Melanocyte of skin (primary cell): ENCODE data around the gene SRMS. TPM values are rescaled to one million over a fixed set of nuclear protein-coding genes. Genes with fewer than 3 reads are reported as not detected.

Experiments
- total RNA-seq, 2 donors: library from RNA; depleted of rRNA; stranded (reverse); fragments of >200 nt; gene quantifications; 2 replicates each; pipeline ENCODE4 v1.2.3, GENCODE V29; 2012

Gene SRMS
- total RNA-seq, result not detected

GRCh38 chr20:63547725-63548480, at the start of gene SRMS:
Gene SRMS (minus strand): TSS chr20:63547749. CDS start chr20:63547463, 286 bp downstream.

GRCh38 chr20:63574156-63574828, 26.7 kb upstream of the SRMS start, which contains the start of gene HELZ2:
Gene HELZ2 (minus strand): TSS chr20:63574239. CDS start chr20:63572385, 1,854 bp downstream.

GRCh38 chr20:63553933-63554290, 6.4 kb upstream of the SRMS start, which contains the start of gene FNDC11:
Gene FNDC11 (plus strand): TSS chr20:63554159. CDS start chr20:63555664, 1,505 bp downstream.

GRCh38 chr20:63536997-63537524, 10.5 kb downstream of the SRMS start, which contains the start of gene PTK6:
Gene PTK6 (minus strand): TSS chr20:63537376. CDS start chr20:63537314, 62 bp downstream.

GRCh38 chr20:63520504-63520933, 27.0 kb downstream of the SRMS start, which contains the start of gene PPDPF:
Gene PPDPF (plus strand): TSS chr20:63520765. CDS start chr20:63521309, 544 bp downstream.

GRCh38 chr20:63498960-63499337, 48.6 kb downstream of the SRMS start, which contains the start of gene EEF1A2:
Gene EEF1A2 (minus strand): TSS chr20:63499083. CDS start chr20:63497763, 1,320 bp downstream.

Other genes with a start within 250 kb of the SRMS start
- gene CHRNA4, start 186.4 kb downstream of the SRMS start, total RNA-seq, result not detected
- gene KCNQ2, start 75.1 kb downstream of the SRMS start, total RNA-seq, result not detected
- gene EEF1A2, start 48.7 kb downstream of the SRMS start, total RNA-seq, result under 1 TPM in 1 of 2 donors, not detected in 1; 0.34 TPM
- gene PPDPF, start 27.0 kb downstream of the SRMS start, total RNA-seq, result 10 to 100 TPM; 50.6 to 81.6 TPM
- gene PTK6, start 10.4 kb downstream of the SRMS start, total RNA-seq, result under 1 TPM; 0.33 to 0.34 TPM
- under 1 TPM in 1 of 2 donors, not detected in 1; 0.33 TPM for gene FNDC11, start 6.4 kb upstream of the SRMS start, total RNA-seq
- gene HELZ2, start 26.5 kb upstream of the SRMS start, total RNA-seq, result 100 to 1,000 TPM; 424 to 506 TPM
- gene GMEB2, start 79.4 kb upstream of the SRMS start, total RNA-seq, result 1 to 10 TPM; 5.3 to 6.9 TPM
- 10 to 100 TPM in 1 of 2 donors, 1 to 10 TPM in 1; 8.6 to 19.0 TPM for gene STMN3, start 105.7 kb upstream of the SRMS start, total RNA-seq
- gene RTEL1, start 110.6 kb upstream of the SRMS start, total RNA-seq, result 10 to 100 TPM; 10.7 to 15.0 TPM
- gene TNFRSF6B, start 148.9 kb upstream of the SRMS start, total RNA-seq, result under 1 TPM; 0.67 to 0.69 TPM
- gene ARFRP1, start 160.2 kb upstream of the SRMS start, total RNA-seq, result 10 to 100 TPM; 20.0 TPM
- gene ZGPAT, start 160.3 kb upstream of the SRMS start, total RNA-seq, result 10 to 100 TPM; 14.8 to 16.0 TPM
- gene LIME1, start 188.9 kb upstream of the SRMS start, total RNA-seq, result 1 to 10 TPM; 1.4 to 1.7 TPM
- 1 to 10 TPM; 5.9 to 7.7 TPM for gene SLC2A4RG, start 192.0 kb upstream of the SRMS start, total RNA-seq